GM23338 (cell line): ENCODE results near the gene CD68. TPM values are rescaled to one million over a fixed set of nuclear protein-coding genes. Genes with fewer than 3 reads are reported as not detected.

Source experiments
- ATAC-seq: fragments of 200-7000 bp; cut with Tn5 transposase; 3 replicates; pipeline ENCODE4 v1.9.1; 2020
- DNase-seq: peaks from one replicate; pipeline ENCODE4 v3.0.0-alpha.2; 2015; ENCODE audit warnings: low spot score
- H2AFZ ChIP-seq: fragments of 200-600 bp; sonication (generic); 2 replicates; pipeline ENCODE4 v1.8.0; 2016; ENCODE audit warnings: antibody characterized with exemption, mild to moderate bottlenecking, moderate library complexity
- H3F3A ChIP-seq: fragments of 200-600 bp; sonication (generic); replicated peaks from 2 replicates; pipeline ENCODE4 v1.8.0; 2017; ENCODE audit warnings: antibody characterized with exemption, mixed run types, low read depth
- H3K27ac ChIP-seq: fragments of 200-600 bp; sonication (generic); 2 replicates; pipeline ENCODE4 v1.6.1; 2016; ENCODE audit warnings: low read depth
- H3K27me3 ChIP-seq: fragments of 200-600 bp; sonication (generic); 2 replicates; pipeline ENCODE4 v1.8.0; 2016; ENCODE audit warnings: mild to moderate bottlenecking, mixed run types, moderate library complexity; ENCODE audit not compliant: insufficient read depth
- H3K36me3 ChIP-seq: fragments of 200-600 bp; sonication (generic); 2 replicates; pipeline ENCODE4 v1.8.0; 2016; ENCODE audit warnings: mild to moderate bottlenecking; ENCODE audit not compliant: insufficient read depth
- H3K4me1 ChIP-seq: fragments of 200-600 bp; sonication (generic); 2 replicates; pipeline ENCODE4 v1.8.0; 2016; ENCODE audit warnings: mild to moderate bottlenecking, moderate library complexity; ENCODE audit not compliant: insufficient read depth
- H3K4me2 ChIP-seq: fragments of 200-600 bp; sonication (generic); 2 replicates; pipeline ENCODE4 v1.7.1; 2017; ENCODE audit warnings: mixed run types
- H3K4me3 ChIP-seq: fragments of 200-600 bp; sonication (generic); 2 replicates; pipeline ENCODE4 v1.6.1; 2016; ENCODE audit warnings: mixed run types
- H3K79me2 ChIP-seq: fragments of 200-600 bp; sonication (generic); replicated peaks from 2 replicates; pipeline ENCODE4 v1.8.0; 2017; ENCODE audit warnings: mild to moderate bottlenecking; ENCODE audit not compliant: insufficient read depth
- H3K9me2 ChIP-seq: fragments of 200-600 bp; sonication (generic); 2 replicates; pipeline ENCODE4 v1.8.0; 2017; ENCODE audit not compliant: insufficient read depth
- H4K20me1 ChIP-seq: fragments of 200-600 bp; sonication (generic); replicated peaks from 2 replicates; pipeline ENCODE4 v1.8.0; 2017; ENCODE audit warnings: mild to moderate bottlenecking; ENCODE audit not compliant: insufficient read depth
- H3K27ac Mint-ChIP-seq: 2 replicates; pipeline ENCODE4 v1.8.0; 2020; ENCODE audit warnings: inconsistent platforms, mild to moderate bottlenecking, moderate library complexity, mixed read lengths
- H3K27me3 Mint-ChIP-seq: 3 replicates; pipeline ENCODE4 v1.8.0; 2022; ENCODE audit warnings: low read depth, mild to moderate bottlenecking, moderate library complexity, mixed read lengths, inconsistent platforms; ENCODE audit not compliant: insufficient read depth, poor library complexity
- H3K36me3 Mint-ChIP-seq: 3 replicates; pipeline ENCODE4 v1.8.0; 2021; ENCODE audit warnings: low read depth, mild to moderate bottlenecking, inconsistent platforms, moderate library complexity, mixed read lengths
- H3K4me1 Mint-ChIP-seq: 3 replicates; pipeline ENCODE4 v1.8.0; 2020; ENCODE audit warnings: mild to moderate bottlenecking, inconsistent platforms, mixed read lengths
- H3K4me3 Mint-ChIP-seq: 3 replicates; pipeline ENCODE4 v1.8.0; 2021; ENCODE audit warnings: moderate library complexity, mild to moderate bottlenecking, inconsistent platforms, mixed read lengths
- H3K9me3 Mint-ChIP-seq: 3 replicates; pipeline ENCODE4 v1.8.0; 2020; ENCODE audit warnings: moderate library complexity, mild to moderate bottlenecking, inconsistent platforms, mixed read lengths
- CREB1 ChIP-seq: fragments of 250-450 bp; sonication (Bioruptor Pico); IDR thresholded peaks from 2 replicates; pipeline ENCODE4 v1.5.0; 2020; ENCODE audit warnings: low read depth, mild to moderate bottlenecking, moderate library complexity
- CTCF ChIP-seq, 2 experiments: fragments of 200-600 bp in 1 of 2; sonication (generic) in 1 of 2; conservative IDR thresholded peaks; 2 replicates each; pipeline versions ENCODE4 v1.5.1 to v1.6.1; 2016 to 2017; ENCODE audit warnings: antibody characterized with exemption in 2 of 2, low read depth in 2 of 2, mild to moderate bottlenecking in 2 of 2, moderate library complexity in 1 of 2
- ETS1 ChIP-seq: IDR thresholded peaks from 2 replicates; pipeline ENCODE4 v1.6.1; 2016; ENCODE audit warnings: antibody characterized with exemption
- EZH2phosphoT487 ChIP-seq: fragments of 200-600 bp; sonication (generic); IDR thresholded peaks from one replicate; pipeline ENCODE4 v1.8.1; 2018; ENCODE audit warnings: antibody characterized with exemption; ENCODE audit not compliant: unreplicated experiment
- NANOG ChIP-seq: IDR thresholded peaks from 2 replicates; pipeline ENCODE4 v1.6.1; 2016; ENCODE audit warnings: antibody characterized with exemption, borderline replicate concordance
- POLR2AphosphoS5 ChIP-seq: IDR thresholded peaks from 2 replicates; pipeline ENCODE4 v1.6.1; 2016; ENCODE audit warnings: antibody characterized with exemption, low read depth
- REST ChIP-seq: IDR thresholded peaks from one replicate; pipeline ENCODE4 v1.6.1; 2018; ENCODE audit warnings: antibody characterized with exemption; ENCODE audit not compliant: unreplicated experiment
- ZNF114 ChIP-seq: fragments of 250-450 bp; sonication (Bioruptor Pico); IDR thresholded peaks from 2 replicates; pipeline ENCODE4 v1.5.0; 2020; ENCODE audit warnings: mild to moderate bottlenecking, moderate library complexity
- ZNF331 ChIP-seq: fragments of 250-450 bp; sonication (Bioruptor Pico); IDR thresholded peaks from 2 replicates; pipeline ENCODE4 v1.5.0; 2020; ENCODE audit warnings: low read depth, mild to moderate bottlenecking, moderate library complexity
- polyA plus RNA-seq: library from polyadenylated mRNA; unstranded; fragments of >200 nt; fragmentation: Nextera tagmentation; extraction: Ambion mirVana; gene quantifications from 2 replicates; pipeline ENCODE4 v1.2.1, GENCODE V29; 2016
- total RNA-seq: library from RNA; depleted of rRNA; stranded (reverse); fragments of >200 nt; shearing (Covaris generic); gene quantifications from 2 replicates; pipeline ENCODE4 v1.2.3, GENCODE V29; 2014

The CD68 gene
- total and polyA plus RNA-seq, 2 experiments from 2014 or later: not detected

GRCh38 chr17:7557147-7557764 is 22.2 kb upstream of the CD68 start:
- peaks cover 3% of the 10 kb centered on the region for H3K79me2 ChIP-seq
- H2AFZ ChIP-seq: peak overlapping the region; percentile 91
- H3K27ac ChIP-seq: no peak overlapping the region
- no peaks in the 10 kb centered on the region for H3K27me3 ChIP-seq
- Mint-ChIP-seq H3K4me3 (peak overlapping the region; percentile 10; the same call in 1 of the 3 replicates), H3K27me3 (peaks cover 24% of the 10 kb centered on the region), H3K9me3 (no peaks in the 10 kb centered on the region), H3K4me1 (peaks cover 50% of the 10 kb centered on the region), H3K36me3 (peaks cover under 1% of the 10 kb centered on the region; the same call in 1 of the 3 replicates), H3K27ac (no peak overlapping the region)
- H3K36me3 ChIP-seq: no peaks in the 10 kb centered on the region
- TF ChIP-seq NANOG (no peak), ZNF114 (CRISPR knock-in tag) (no peak), ZNF331 (CRISPR knock-in tag) (no peak), POLR2AphosphoS5 (no peak), EZH2phosphoT487 (no peak), CREB1 (CRISPR knock-in tag) (no peak), ETS1 (no peak), CTCF (conservative IDR thresholded peaks at IDR 0.05; ENCODE audit: low read depth in 2 of 2) (no peak), REST (no peak)
- peak overlapping the region; percentile 80 for H3K4me2 ChIP-seq
- no peaks in the 10 kb centered on the region for H3K9me2 ChIP-seq
- H3K4me3 ChIP-seq: peak overlapping the region; percentile 41
- H4K20me1 ChIP-seq: no peaks in the 10 kb centered on the region
- peaks cover 20% of the 10 kb centered on the region for H3F3A ChIP-seq
- DNase-seq: peak; percentile 54
- peaks cover 37% of the 10 kb centered on the region for H3K4me1 ChIP-seq
- ATAC-seq: peak; percentile 2
